NCI-H1694 treated with DMSO at 0.1 percent for 48 hours (cell line): ENCODE results near the gene KLK5.

Experiments
- DNase-seq: peaks from one replicate; lab custom pipeline; 2025; lab: John Stamatoyannopoulos, UW

The KLK5 gene

GRCh38 chr19:50968716-50969412 lies 16.0 kb upstream of the KLK5 start:
- no peak for DNase-seq

GRCh38 chr19:50967929-50968715 lies 15.3 kb upstream of the KLK5 start:
- DNase-seq: no peak

GRCh38 chr19:50964266-50964665 lies 11.4 kb upstream of the KLK5 start:
- no peak for DNase-seq

- DNase-seq: no peak
Observed at GRCh38 chr19:50963381-50963780, 10.5 kb upstream of the KLK5 start.

- DNase-seq: no peak
Observed at GRCh38 chr19:50962245-50962644, 9.4 kb upstream of the KLK5 start.

- DNase-seq: no peak
Observed at GRCh38 chr19:50959731-50960500, 7.1 kb upstream of the KLK5 start.

- DNase-seq: no peak
Observed at GRCh38 chr19:50957587-50957986, 4.7 kb upstream of the KLK5 start.

- DNase-seq: no peak
Observed at GRCh38 chr19:50949861-50950260, 3.0 kb downstream of the KLK5 start.

- no peak for DNase-seq
Observed at GRCh38 chr19:50947123-50947522, 5.7 kb downstream of the KLK5 start.

GRCh38 chr19:50944795-50945194 lies 8.0 kb downstream of the KLK5 start:
- DNase-seq: no peak

- DNase-seq: no peak
Observed at GRCh38 chr19:50943074-50943828, 9.6 kb downstream of the KLK5 start.

- DNase-seq: no peak
Observed at GRCh38 chr19:50939596-50939995, 13.2 kb downstream of the KLK5 start.

GRCh38 chr19:50933640-50934039 lies 19.2 kb downstream of the KLK5 start:
- DNase-seq: no peak

GRCh38 chr19:50932690-50933083 lies 20.2 kb downstream of the KLK5 start:
- DNase-seq: no peak

- no peak for DNase-seq
Observed at GRCh38 chr19:50932018-50932689, 20.7 kb downstream of the KLK5 start.

- DNase-seq: no peak
Observed at GRCh38 chr19:50931023-50931422, 21.8 kb downstream of the KLK5 start.

- DNase-seq: no peak
Observed at GRCh38 chr19:50928831-50929230, 24.0 kb downstream of the KLK5 start.

GRCh38 chr19:50926144-50926543 lies 26.7 kb downstream of the KLK5 start:
- no peak for DNase-seq

- no peak for DNase-seq
Observed at GRCh38 chr19:50925734-50926133, 27.1 kb downstream of the KLK5 start.

GRCh38 chr19:50924586-50924985 lies 28.3 kb downstream of the KLK5 start:
- DNase-seq: no peak

- peak; percentile 57 for DNase-seq
Observed at GRCh38 chr19:50922317-50922853, 30.5 kb downstream of the KLK5 start.
